Hepatocyte (in vitro differentiated cells): ENCODE results near the gene MACF1.

Experiments used
- EZH2 ChIP-seq: fragments of 200-600 bp; sonication (generic); IDR thresholded peaks from 2 replicates; pipeline ENCODE4 v1.6.1; 2016; ENCODE audit warnings: antibody characterized with exemption, mild to moderate bottlenecking, borderline replicate concordance
- EZH2phosphoT487 ChIP-seq: fragments of 200-600 bp; sonication (generic); IDR thresholded peaks from one replicate; pipeline ENCODE4 v1.6.1; 2018; ENCODE audit warnings: antibody characterized with exemption, mild to moderate bottlenecking, low read depth, moderate library complexity; ENCODE audit not compliant: unreplicated experiment, severe bottlenecking
- TF ChIP-seq, protein P1 (sequence below): fragments of 200-600 bp; sonication (generic); IDR thresholded peaks from 2 replicates; pipeline ENCODE4 v1.5.1; 2016; ENCODE audit warnings: antibody characterized with exemption, mild to moderate bottlenecking; ENCODE audit not compliant: poor library complexity

DNA sequence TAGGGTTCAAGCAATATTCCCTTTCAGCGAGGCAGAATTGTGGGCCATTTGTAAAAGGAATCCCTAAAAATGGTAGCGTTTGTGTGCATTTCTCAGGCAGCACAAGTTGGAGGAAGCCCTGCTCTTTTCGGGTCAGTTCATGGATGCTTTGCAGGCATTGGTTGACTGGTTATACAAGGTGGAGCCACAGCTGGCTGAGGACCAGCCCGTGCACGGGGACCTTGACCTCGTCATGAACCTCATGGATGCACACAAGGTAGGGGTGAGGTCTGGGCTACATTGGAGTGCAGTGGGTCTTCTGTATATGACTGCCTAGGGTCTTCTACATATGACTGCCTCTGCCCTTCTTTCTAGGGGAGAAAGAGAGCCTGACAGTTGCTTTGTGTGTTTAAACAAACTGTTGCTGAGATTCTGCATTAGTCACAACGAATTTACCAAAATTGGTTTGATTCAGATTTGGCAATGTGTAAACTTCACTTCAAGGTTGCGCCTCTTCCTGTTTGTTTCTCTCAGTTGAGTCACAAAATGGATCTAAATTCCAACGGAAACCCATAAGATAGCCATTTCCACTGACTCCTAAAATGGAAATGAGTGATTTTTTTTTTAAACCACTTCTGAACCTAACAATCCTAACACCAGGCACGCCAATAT lies 246.6 kb downstream of the MACF1 start:
- TF ChIP-seq, protein P1, sequence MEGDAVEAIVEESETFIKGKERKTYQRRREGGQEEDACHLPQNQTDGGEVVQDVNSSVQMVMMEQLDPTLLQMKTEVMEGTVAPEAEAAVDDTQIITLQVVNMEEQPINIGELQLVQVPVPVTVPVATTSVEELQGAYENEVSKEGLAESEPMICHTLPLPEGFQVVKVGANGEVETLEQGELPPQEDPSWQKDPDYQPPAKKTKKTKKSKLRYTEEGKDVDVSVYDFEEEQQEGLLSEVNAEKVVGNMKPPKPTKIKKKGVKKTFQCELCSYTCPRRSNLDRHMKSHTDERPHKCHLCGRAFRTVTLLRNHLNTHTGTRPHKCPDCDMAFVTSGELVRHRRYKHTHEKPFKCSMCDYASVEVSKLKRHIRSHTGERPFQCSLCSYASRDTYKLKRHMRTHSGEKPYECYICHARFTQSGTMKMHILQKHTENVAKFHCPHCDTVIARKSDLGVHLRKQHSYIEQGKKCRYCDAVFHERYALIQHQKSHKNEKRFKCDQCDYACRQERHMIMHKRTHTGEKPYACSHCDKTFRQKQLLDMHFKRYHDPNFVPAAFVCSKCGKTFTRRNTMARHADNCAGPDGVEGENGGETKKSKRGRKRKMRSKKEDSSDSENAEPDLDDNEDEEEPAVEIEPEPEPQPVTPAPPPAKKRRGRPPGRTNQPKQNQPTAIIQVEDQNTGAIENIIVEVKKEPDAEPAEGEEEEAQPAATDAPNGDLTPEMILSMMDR: no peak
- no peak for TF ChIP-seq EZH2phosphoT487
- TF ChIP-seq EZH2: no peak
